ENCODE measurements around the gene CHST13. TPM values are rescaled to one million over a fixed set of nuclear protein-coding genes. Genes with fewer than 3 reads are reported as not detected.
A peak's percentile ranks its signal among the peaks of the same experiment; 100 is the strongest.

Gene CHST13
- total RNA-seq, 1 experiment from 2014 or later = not detected

- ChIA-PET POLR2A (ENCODE audit: unreplicated experiment) (no interaction called here), CTCF (no interaction called here)
- Histone ChIP-seq H3K27ac (ENCODE audit: low read length) (no peak overlapping the region), H3K9me3 (ENCODE audit: low read length) (no peaks in the 10 kb centered on the region), H3K9ac (ENCODE audit: low read length) (no peak overlapping the region), H3K4me2 (ENCODE audit: low read length) (no peak overlapping the region), H3K4me3 (ENCODE audit: low read length) (no peak overlapping the region), H2AFZ (ENCODE audit: low read length) (no peak overlapping the region), H4K20me1 (ENCODE audit: low read length) (no peaks in the 10 kb centered on the region), H3K27me3 (ENCODE audit: low read length) (no peaks in the 10 kb centered on the region), H3K36me3 (ENCODE audit: low read depth, low read length) (no peaks in the 10 kb centered on the region), H3F3A (ENCODE audit: low read length, unreplicated experiment) (no peaks in the 10 kb centered on the region), H3K4me1 (ENCODE audit: insufficient read depth, low read length) (no peaks in the 10 kb centered on the region; the same call in 1 of the 2 replicates), H3K79me2 (ENCODE audit: low read length) (no peaks in the 10 kb centered on the region), H3K9me2 (replicated peaks; ENCODE audit: low read length) (no peaks in the 10 kb centered on the region)
- intact Hi-C loops (cut with micrococcal nuclease) = no loop called here
- ATAC-seq = no peak
- no peak for DNase-seq
- TF ChIP-seq EZH2phosphoT487 (IDR thresholded peaks at IDR 0.05; ENCODE audit: borderline replicate concordance, low read length) = no peak
- TF ChIP-seq EZH2 (IDR thresholded peaks at IDR 0.05; ENCODE audit: low read length, unreplicated experiment) = no peak
- no peak for TF ChIP-seq CTCF (conservative IDR thresholded peaks at IDR 0.05; ENCODE audit: low read depth, low read length)
- no TSS peak for BruUV-seq (replicated peaks)
Observed at GRCh38 chr3:126503701-126504100, 20.3 kb upstream of the CHST13 start.

GRCh38 chr3:126507886-126508285 is 16.1 kb upstream of the CHST13 start:
- Histone ChIP-seq H3K79me2 (ENCODE audit: low read length) (no peaks in the 10 kb centered on the region), H4K20me1 (ENCODE audit: low read length) (no peaks in the 10 kb centered on the region), H3K9me3 (ENCODE audit: low read length) (no peaks in the 10 kb centered on the region), H3K9me2 (replicated peaks; ENCODE audit: low read length) (no peaks in the 10 kb centered on the region), H3F3A (ENCODE audit: low read length, unreplicated experiment) (no peaks in the 10 kb centered on the region), H3K4me1 (ENCODE audit: insufficient read depth, low read length) (no peaks in the 10 kb centered on the region; the same call in 1 of the 2 replicates), H2AFZ (ENCODE audit: low read length) (no peak overlapping the region), H3K4me2 (ENCODE audit: low read length) (no peak overlapping the region), H3K27me3 (ENCODE audit: low read length) (no peaks in the 10 kb centered on the region), H3K36me3 (ENCODE audit: low read depth, low read length) (no peaks in the 10 kb centered on the region), H3K27ac (ENCODE audit: low read length) (no peak overlapping the region), H3K4me3 (ENCODE audit: low read length) (no peak overlapping the region), H3K9ac (ENCODE audit: low read length) (no peak overlapping the region)
- no TSS peak for BruUV-seq (replicated peaks)
- CTCF ChIA-PET = no interaction called here
- no peak for DNase-seq
- no peak for ATAC-seq
- intact Hi-C loops (cut with micrococcal nuclease) = no loop called here
- POLR2A ChIA-PET (ENCODE audit: unreplicated experiment) = no interaction called here
- TF ChIP-seq EZH2phosphoT487 (IDR thresholded peaks at IDR 0.05; ENCODE audit: borderline replicate concordance, low read length) (no peak), CTCF (conservative IDR thresholded peaks at IDR 0.05; ENCODE audit: low read depth, low read length) (no peak), EZH2 (IDR thresholded peaks at IDR 0.05; ENCODE audit: low read length, unreplicated experiment) (no peak)

GRCh38 chr3:126508564-126508964 is 15.4 kb upstream of the CHST13 start:
- H3K9me3 ChIP-seq (ENCODE audit: low read length) = no peaks in the 10 kb centered on the region
- H3K4me1 ChIP-seq (ENCODE audit: insufficient read depth, low read length) = no peaks in the 10 kb centered on the region; the same call in 1 of the 2 replicates
- DNase-seq = peak; percentile 37
- ChIA-PET POLR2A (ENCODE audit: unreplicated experiment) (no interaction called here), CTCF (no interaction called here)
- H3F3A ChIP-seq (ENCODE audit: low read length, unreplicated experiment) = no peaks in the 10 kb centered on the region
- intact Hi-C loops (cut with micrococcal nuclease) = no loop called here
- no peaks in the 10 kb centered on the region for H3K9me2 ChIP-seq (replicated peaks; ENCODE audit: low read length)
- no peak overlapping the region for H3K4me3 ChIP-seq (ENCODE audit: low read length)
- H3K9ac ChIP-seq (ENCODE audit: low read length) = no peak overlapping the region
- H3K27ac ChIP-seq (ENCODE audit: low read length) = no peak overlapping the region
- no peaks in the 10 kb centered on the region for H3K27me3 ChIP-seq (ENCODE audit: low read length)
- no peak overlapping the region for H2AFZ ChIP-seq (ENCODE audit: low read length)
- no peaks in the 10 kb centered on the region for H3K36me3 ChIP-seq (ENCODE audit: low read depth, low read length)
- TF ChIP-seq CTCF (conservative IDR thresholded peaks at IDR 0.05; ENCODE audit: low read depth, low read length) (no peak), EZH2phosphoT487 (IDR thresholded peaks at IDR 0.05; ENCODE audit: borderline replicate concordance, low read length) (no peak), EZH2 (IDR thresholded peaks at IDR 0.05; ENCODE audit: low read length, unreplicated experiment) (no peak)
- no peaks in the 10 kb centered on the region for H3K79me2 ChIP-seq (ENCODE audit: low read length)
- H4K20me1 ChIP-seq (ENCODE audit: low read length) = no peaks in the 10 kb centered on the region
- no peak; the same call in 1 of the 2 replicates for ATAC-seq
- BruUV-seq (replicated peaks) = no TSS peak
- H3K4me2 ChIP-seq (ENCODE audit: low read length) = no peak overlapping the region
